NB4 (cell line): ENCODE measurements around the gene USP6NL.

Source experiments
- DNase-seq: peaks from one replicate; pipeline ENCODE4 v3.0.0; 2010; ENCODE audit warnings: low read depth
- H3K4me3 ChIP-seq: one replicate; pipeline ENCODE4 v1.5.1; 2011; ENCODE audit warnings: mild to moderate bottlenecking, low read depth, low read length, moderate library complexity
- CTCF ChIP-seq: IDR thresholded peaks from one replicate; pipeline ENCODE4 v1.5.1; 2012; ENCODE audit warnings: low read depth, low read length
- MAX ChIP-seq: IDR thresholded peaks from 2 replicates; pipeline ENCODE4 v1.6.1; 2011; ENCODE audit warnings: low read depth, low read length
- MYC ChIP-seq: IDR thresholded peaks from 2 replicates; pipeline ENCODE4 v1.6.1; 2011; ENCODE audit warnings: low read depth, low read length
- POLR2A ChIP-seq: IDR thresholded peaks from 2 replicates; pipeline ENCODE4 v1.6.1; 2011; ENCODE audit warnings: mild to moderate bottlenecking; ENCODE audit not compliant: insufficient read length; ENCODE audit errors: extremely low read depth

The USP6NL gene

GRCh38 chr10:11425296-11425610 lies 186.2 kb downstream of the USP6NL start:
- no peak for DNase-seq
- no peak for TF ChIP-seq POLR2A
- no peak overlapping the region for H3K4me3 ChIP-seq

- peak; percentile 28 for DNase-seq
- TF ChIP-seq MAX: no peak
- TF ChIP-seq CTCF: peak; percentile 73
- no peak overlapping the region for H3K4me3 ChIP-seq
Measured at GRCh38 chr10:11424456-11425295, 186.8 kb downstream of the USP6NL start.

- no peak overlapping the region for H3K4me3 ChIP-seq
- DNase-seq: no peak
- TF ChIP-seq POLR2A: no peak
- TF ChIP-seq CTCF: no peak
- TF ChIP-seq MYC: no peak
- TF ChIP-seq MAX: no peak
Measured at GRCh38 chr10:11416974-11417373, 194.5 kb downstream of the USP6NL start.

GRCh38 chr10:11415095-11415494 lies 196.4 kb downstream of the USP6NL start:
- DNase-seq: no peak
- no peak for TF ChIP-seq CTCF
- no peak for TF ChIP-seq MYC
- no peak for TF ChIP-seq MAX
- TF ChIP-seq POLR2A: no peak
- H3K4me3 ChIP-seq: no peak overlapping the region

GRCh38 chr10:11414314-11415038 lies 197.0 kb downstream of the USP6NL start:
- no peak overlapping the region for H3K4me3 ChIP-seq
- TF ChIP-seq CTCF: no peak
- no peak for DNase-seq

- TF ChIP-seq MAX (no peak), CTCF (peak; percentile 19), MYC (no peak), POLR2A (no peak)
- H3K4me3 ChIP-seq: no peak overlapping the region
- DNase-seq: peak; percentile 18
Measured at GRCh38 chr10:11411926-11412545, 199.4 kb downstream of the USP6NL start.
